PC-3 (cell line): Measurements from ENCODE around the gene HHATL.

Source experiments
- EZH2 ChIP-seq: fragments of 300-600 bp; sonication (generic); IDR thresholded peaks from one replicate; pipeline ENCODE4 v1.6.1; 2017; ENCODE audit warnings: antibody characterized with exemption, mild to moderate bottlenecking, low read length; ENCODE audit not compliant: unreplicated experiment
- EZH2phosphoT487 ChIP-seq: fragments of 300-600 bp; sonication (generic); IDR thresholded peaks from 2 replicates; pipeline ENCODE4 v1.6.1; 2018; ENCODE audit warnings: mild to moderate bottlenecking, antibody characterized with exemption, low read length, borderline replicate concordance
- TF ChIP-seq, protein P1 (sequence below): fragments of 300-600 bp; sonication (generic); conservative IDR thresholded peaks from 2 replicates; pipeline ENCODE4 v1.5.1; 2017; ENCODE audit warnings: antibody characterized with exemption, low read depth, mild to moderate bottlenecking, low read length

DNA sequence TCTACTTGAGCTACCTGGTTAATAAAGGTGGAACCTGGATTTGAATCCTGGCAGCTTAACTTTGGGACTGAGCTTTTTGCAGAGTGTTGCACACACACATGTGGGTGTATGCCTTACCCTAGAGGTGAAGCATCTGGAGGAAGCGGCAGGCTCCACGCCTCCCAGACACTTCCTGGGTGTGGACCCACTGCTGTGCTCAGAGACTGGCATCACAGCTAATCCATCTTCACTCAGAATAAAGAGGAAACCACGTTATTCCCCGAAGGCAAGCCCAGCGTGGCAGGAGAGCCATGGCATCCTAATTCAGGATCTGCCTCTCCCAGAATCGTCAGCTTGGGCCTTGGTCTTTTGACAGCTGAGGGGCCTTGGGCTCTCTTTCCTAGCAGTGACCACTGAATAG lies 45.0 kb upstream of the HHATL start:
- TF ChIP-seq, protein P1, sequence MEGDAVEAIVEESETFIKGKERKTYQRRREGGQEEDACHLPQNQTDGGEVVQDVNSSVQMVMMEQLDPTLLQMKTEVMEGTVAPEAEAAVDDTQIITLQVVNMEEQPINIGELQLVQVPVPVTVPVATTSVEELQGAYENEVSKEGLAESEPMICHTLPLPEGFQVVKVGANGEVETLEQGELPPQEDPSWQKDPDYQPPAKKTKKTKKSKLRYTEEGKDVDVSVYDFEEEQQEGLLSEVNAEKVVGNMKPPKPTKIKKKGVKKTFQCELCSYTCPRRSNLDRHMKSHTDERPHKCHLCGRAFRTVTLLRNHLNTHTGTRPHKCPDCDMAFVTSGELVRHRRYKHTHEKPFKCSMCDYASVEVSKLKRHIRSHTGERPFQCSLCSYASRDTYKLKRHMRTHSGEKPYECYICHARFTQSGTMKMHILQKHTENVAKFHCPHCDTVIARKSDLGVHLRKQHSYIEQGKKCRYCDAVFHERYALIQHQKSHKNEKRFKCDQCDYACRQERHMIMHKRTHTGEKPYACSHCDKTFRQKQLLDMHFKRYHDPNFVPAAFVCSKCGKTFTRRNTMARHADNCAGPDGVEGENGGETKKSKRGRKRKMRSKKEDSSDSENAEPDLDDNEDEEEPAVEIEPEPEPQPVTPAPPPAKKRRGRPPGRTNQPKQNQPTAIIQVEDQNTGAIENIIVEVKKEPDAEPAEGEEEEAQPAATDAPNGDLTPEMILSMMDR: no peak
- TF ChIP-seq EZH2 (no peak), EZH2phosphoT487 (no peak)
